Cortex of kidney (tissue), 1 donor: ENCODE measurements around the gene NFKBIZ.
"Not testable (repeated sequence)": the region's sequence is repeated elsewhere in the genome, so short reads cannot be mapped to it uniquely, and the experiment has no call there.

ENCODE experiments used
- DNase-seq: peaks from one replicate; lab custom pipeline; 2025; lab: John Stamatoyannopoulos, UW

NFKBIZ gene

GRCh38 chr3:101851072-101851770 lies 1.9 kb downstream of the NFKBIZ start:
- DNase-seq, result no peak

- no peak for DNase-seq
Measured at GRCh38 chr3:101851850-101852714, 2.8 kb downstream of the NFKBIZ start.

- no peak for DNase-seq
Measured at GRCh38 chr3:101852983-101853840, 3.9 kb downstream of the NFKBIZ start.

- no peak for DNase-seq
Measured at GRCh38 chr3:101853982-101854381, 4.7 kb downstream of the NFKBIZ start.

- DNase-seq, result no peak
Measured at GRCh38 chr3:101854608-101855304, 5.4 kb downstream of the NFKBIZ start.

GRCh38 chr3:101857301-101857741 lies 8.0 kb downstream of the NFKBIZ start:
- DNase-seq, result no peak

- DNase-seq, result no peak
Measured at GRCh38 chr3:101858464-101859030, 9.2 kb downstream of the NFKBIZ start.

GRCh38 chr3:101859882-101860448 lies 10.7 kb downstream of the NFKBIZ start:
- DNase-seq, result no peak

GRCh38 chr3:101861212-101861788 lies 12.0 kb downstream of the NFKBIZ start:
- no peak for DNase-seq

GRCh38 chr3:101861789-101862415 lies 12.6 kb downstream of the NFKBIZ start:
- no peak for DNase-seq

- DNase-seq, result no peak
Measured at GRCh38 chr3:101862416-101863165, 13.3 kb downstream of the NFKBIZ start.

- not testable (repeated sequence) for DNase-seq
Measured at GRCh38 chr3:101864926-101865325, 15.6 kb downstream of the NFKBIZ start.

GRCh38 chr3:101865751-101866509 lies 16.6 kb downstream of the NFKBIZ start:
- DNase-seq, result no peak

GRCh38 chr3:101867511-101867910 lies 18.2 kb downstream of the NFKBIZ start:
- no peak for DNase-seq

- DNase-seq, result no peak
Measured at GRCh38 chr3:101867996-101868395, 18.7 kb downstream of the NFKBIZ start.

GRCh38 chr3:101868534-101869464 lies 19.5 kb downstream of the NFKBIZ start:
- DNase-seq, result no peak

GRCh38 chr3:101870138-101870537 lies 20.8 kb downstream of the NFKBIZ start:
- no peak for DNase-seq
